HepG2 (cell line): ENCODE measurements around the gene MED12L. TPM values are rescaled to one million over a fixed set of nuclear protein-coding genes. Genes with fewer than 3 reads are reported as not detected.

Source experiments
- HMGA1 ChIP-seq: sonication (generic); formaldehyde crosslinking; conservative IDR thresholded peaks from 2 replicates; pipeline ENCODE4 v1.4.0; 2020; ENCODE audit warnings: missing genetic modification reagents
- HNRNPLL ChIP-seq: fragments of 200-400 bp; formaldehyde crosslinking; IDR thresholded peaks from 2 replicates; pipeline ENCODE4 v1.6.1; 2017; ENCODE audit warnings: mild to moderate bottlenecking, low read depth, low read length; ENCODE audit not compliant: poor library complexity, severe bottlenecking
- KDM6A ChIP-seq: IDR thresholded peaks from 2 replicates; pipeline ENCODE4 v1.6.1; 2016; ENCODE audit warnings: low read depth
- LCORL ChIP-seq, 2 experiments: fragments of 450-650 bp in 1 of 2; sonication (generic) in 1 of 2; formaldehyde crosslinking in 1 of 2; IDR thresholded peaks; 2 replicates each; pipeline versions ENCODE4 v1.5.0 to v1.6.1; 2017 to 2020; ENCODE audit warnings: antibody characterized with exemption in 1 of 2, missing genetic modification reagents in 1 of 2
- NFE2L2 ChIP-seq: fragments of 150-350 bp; IDR thresholded peaks from 2 replicates; pipeline ENCODE4 v1.6.1; 2014; ENCODE audit warnings: low read length
- NR2C2 ChIP-seq: sonication (generic); formaldehyde crosslinking; IDR thresholded peaks from 2 replicates; pipeline ENCODE4 v1.4.0; 2020; ENCODE audit warnings: missing genetic modification reagents, mild to moderate bottlenecking, moderate library complexity, borderline replicate concordance
- NR2F2 ChIP-seq: IDR thresholded peaks from 2 replicates; pipeline ENCODE4 v1.6.1; 2012; ENCODE audit warnings: low read depth, inconsistent platforms, borderline replicate concordance
- PCBP1 ChIP-seq: fragments of 200-400 bp; formaldehyde crosslinking; IDR thresholded peaks from 2 replicates; pipeline ENCODE4 v1.6.1; 2017; ENCODE audit warnings: mild to moderate bottlenecking, low read depth, low read length, borderline replicate concordance
- SNAPC2 ChIP-seq: sonication (generic); formaldehyde crosslinking; IDR thresholded peaks from 2 replicates; pipeline ENCODE4 v1.8.1; 2022; ENCODE audit warnings: mild to moderate bottlenecking, missing genetic modification reagents
- TGIF2 ChIP-seq: IDR thresholded peaks from 2 replicates; pipeline ENCODE4 v1.6.1; 2016; ENCODE audit warnings: control low read depth, missing compliant biosample characterization
- ZNF274 ChIP-seq: sonication (generic); formaldehyde crosslinking; IDR thresholded peaks from 2 replicates; pipeline ENCODE4 v1.5.1; 2020; ENCODE audit warnings: mild to moderate bottlenecking, missing genetic modification reagents
- ZNF367 ChIP-seq: sonication (generic); formaldehyde crosslinking; IDR thresholded peaks from 2 replicates; pipeline ENCODE4 v1.4.0; 2020; ENCODE audit warnings: missing genetic modification reagents, borderline replicate concordance
- ZNF713 ChIP-seq: sonication (generic); formaldehyde crosslinking; IDR thresholded peaks from 2 replicates; pipeline ENCODE4 v1.4.0; 2020; ENCODE audit warnings: mild to moderate bottlenecking, missing genetic modification reagents
- ZZZ3 ChIP-seq: sonication (generic); formaldehyde crosslinking; IDR thresholded peaks from 2 replicates; pipeline ENCODE4 v1.4.0; 2020; ENCODE audit warnings: missing genetic modification reagents, mild to moderate bottlenecking, borderline replicate concordance
- polyA plus RNA-seq, 8 experiments: library from polyadenylated mRNA; depleted of rRNA in 3 of 8; stranded (reverse) in 7 of 8; unstranded in 1 of 8; fragments of >200 nt; fragmentation: Illumina TruSeq in 4 of 8; extraction: Trizol in 4 of 8; gene quantifications; 2 replicates each; pipeline versions ENCODE4 v1.2.1 to v1.2.3, GENCODE V29; 2011 to 2016; ENCODE audit warnings: low read depth in 4 of 8, missing spikeins in 1 of 8, mixed read lengths in 1 of 8; ENCODE audit not compliant: insufficient read depth in 1 of 8
- total RNA-seq, 5 experiments: library from RNA; depleted of rRNA; stranded (reverse); fragments of >200 nt; fragmentation: Illumina TruSeq; extraction: Trizol; gene quantifications; 2 replicates each; pipeline ENCODE4 v1.2.3, GENCODE V29; 2016; ENCODE audit warnings: low read depth in 1 of 5
- TF ChIP-seq, protein P1 (sequence below): conservative IDR thresholded peaks from 2 replicates; pipeline ENCODE4 v1.6.1; 2018; ENCODE audit warnings: missing genetic modification reagents
- TF ChIP-seq, protein P2 (sequence below): sonication (generic); formaldehyde crosslinking; IDR thresholded peaks from 2 replicates; pipeline ENCODE4 v1.8.1; 2023; ENCODE audit warnings: mild to moderate bottlenecking, missing genetic modification reagents
- TF ChIP-seq, protein P3 (sequence below): sonication (generic); formaldehyde crosslinking; IDR thresholded peaks from 2 replicates; pipeline ENCODE4 v1.9.0; 2021; ENCODE audit warnings: missing genetic modification reagents, mild to moderate bottlenecking, borderline replicate concordance
- TF ChIP-seq, protein P4 (sequence below): sonication (generic); formaldehyde crosslinking; IDR thresholded peaks from 2 replicates; pipeline ENCODE4 v1.4.0; 2020; ENCODE audit warnings: mild to moderate bottlenecking, missing genetic modification reagents

The MED12L gene
- total and polyA plus RNA-seq, 2 of the 13 experiments (the other 11 are each of a cell fraction or from before 2014, with no cell fraction given) = 0.07 to 0.64 TPM

DNA sequence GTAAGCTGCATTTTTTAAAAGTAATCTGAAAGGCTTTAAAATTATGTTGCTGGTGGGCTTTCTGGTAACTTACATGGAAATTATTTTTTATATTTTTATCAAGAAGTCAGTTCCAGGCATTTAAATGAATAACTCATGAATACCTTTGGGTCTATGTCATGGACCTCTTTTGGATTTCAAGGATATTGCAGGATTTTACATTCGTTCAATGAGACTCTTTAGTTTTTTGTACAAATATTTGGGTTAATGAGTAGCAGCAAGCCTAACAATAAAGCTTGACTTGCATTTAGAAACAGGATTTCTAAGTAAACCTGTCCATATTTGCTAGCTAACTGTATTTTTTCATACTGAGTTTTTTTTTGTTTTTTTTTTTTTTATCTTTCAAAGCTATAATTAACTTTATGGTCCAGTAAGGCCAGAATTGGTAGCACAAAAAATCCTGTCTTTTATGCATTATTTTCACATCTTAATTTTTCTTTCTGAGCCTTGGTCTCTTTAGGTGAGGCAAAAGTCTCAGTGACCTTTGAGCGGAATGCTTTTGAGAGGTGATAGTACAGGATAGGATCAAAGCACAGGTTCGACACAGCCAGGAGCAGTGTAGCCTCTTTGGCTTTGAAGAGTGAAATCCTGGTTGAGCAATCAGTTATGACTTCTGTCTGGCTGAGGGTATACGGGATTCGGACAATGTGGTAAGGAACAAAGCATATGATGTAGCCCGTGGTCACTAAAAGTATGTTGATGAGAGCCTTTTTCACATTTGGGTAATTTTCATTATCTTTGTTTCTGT, 112.7 kb downstream of the MED12L start (continued):
- TF ChIP-seq PCBP1 (no peak), HNRNPLL (no peak), KDM6A (CRISPR knock-in tag) (peak; percentile 99), LCORL (IDR thresholded peaks at IDR 0.05) (no peak; the same call in 1 of the 2 replicates), LCORL (CRISPR knock-in tag; IDR thresholded peaks at IDR 0.05) (peak; percentile 93; the same call in 1 of the 2 replicates), ZNF713 (CRISPR knock-in tag) (no peak), NR2C2 (CRISPR knock-in tag) (peak; percentile 50; the same call in 1 of the 2 replicates), TGIF2 (CRISPR knock-in tag) (no peak), SNAPC2 (CRISPR knock-in tag) (0 out of 2 replicates have a peak, but pooled peaks have one; percentile 28), NR2F2 (peak; percentile 91), HMGA1 (CRISPR knock-in tag) (no peak), ZNF274 (CRISPR knock-in tag) (no peak), ZZZ3 (CRISPR knock-in tag) (no peak), NFE2L2 (no peak), ZNF367 (CRISPR knock-in tag) (no peak)
- TF ChIP-seq, protein P1, sequence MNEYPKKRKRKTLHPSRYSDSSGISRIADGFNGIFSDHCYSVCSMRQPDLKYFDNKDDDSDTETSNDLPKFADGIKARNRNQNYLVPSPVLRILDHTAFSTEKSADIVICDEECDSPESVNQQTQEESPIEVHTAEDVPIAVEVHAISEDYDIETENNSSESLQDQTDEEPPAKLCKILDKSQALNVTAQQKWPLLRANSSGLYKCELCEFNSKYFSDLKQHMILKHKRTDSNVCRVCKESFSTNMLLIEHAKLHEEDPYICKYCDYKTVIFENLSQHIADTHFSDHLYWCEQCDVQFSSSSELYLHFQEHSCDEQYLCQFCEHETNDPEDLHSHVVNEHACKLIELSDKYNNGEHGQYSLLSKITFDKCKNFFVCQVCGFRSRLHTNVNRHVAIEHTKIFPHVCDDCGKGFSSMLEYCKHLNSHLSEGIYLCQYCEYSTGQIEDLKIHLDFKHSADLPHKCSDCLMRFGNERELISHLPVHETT (CRISPR knock-in tag) = no peak
- TF ChIP-seq, protein P2, sequence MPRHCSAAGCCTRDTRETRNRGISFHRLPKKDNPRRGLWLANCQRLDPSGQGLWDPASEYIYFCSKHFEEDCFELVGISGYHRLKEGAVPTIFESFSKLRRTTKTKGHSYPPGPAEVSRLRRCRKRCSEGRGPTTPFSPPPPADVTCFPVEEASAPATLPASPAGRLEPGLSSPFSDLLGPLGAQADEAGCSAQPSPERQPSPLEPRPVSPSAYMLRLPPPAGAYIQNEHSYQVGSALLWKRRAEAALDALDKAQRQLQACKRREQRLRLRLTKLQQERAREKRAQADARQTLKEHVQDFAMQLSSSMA (CRISPR knock-in tag) = no peak
- TF ChIP-seq, protein P3, sequence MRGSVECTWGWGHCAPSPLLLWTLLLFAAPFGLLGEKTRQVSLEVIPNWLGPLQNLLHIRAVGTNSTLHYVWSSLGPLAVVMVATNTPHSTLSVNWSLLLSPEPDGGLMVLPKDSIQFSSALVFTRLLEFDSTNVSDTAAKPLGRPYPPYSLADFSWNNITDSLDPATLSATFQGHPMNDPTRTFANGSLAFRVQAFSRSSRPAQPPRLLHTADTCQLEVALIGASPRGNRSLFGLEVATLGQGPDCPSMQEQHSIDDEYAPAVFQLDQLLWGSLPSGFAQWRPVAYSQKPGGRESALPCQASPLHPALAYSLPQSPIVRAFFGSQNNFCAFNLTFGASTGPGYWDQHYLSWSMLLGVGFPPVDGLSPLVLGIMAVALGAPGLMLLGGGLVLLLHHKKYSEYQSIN = no peak
- TF ChIP-seq, protein P4, sequence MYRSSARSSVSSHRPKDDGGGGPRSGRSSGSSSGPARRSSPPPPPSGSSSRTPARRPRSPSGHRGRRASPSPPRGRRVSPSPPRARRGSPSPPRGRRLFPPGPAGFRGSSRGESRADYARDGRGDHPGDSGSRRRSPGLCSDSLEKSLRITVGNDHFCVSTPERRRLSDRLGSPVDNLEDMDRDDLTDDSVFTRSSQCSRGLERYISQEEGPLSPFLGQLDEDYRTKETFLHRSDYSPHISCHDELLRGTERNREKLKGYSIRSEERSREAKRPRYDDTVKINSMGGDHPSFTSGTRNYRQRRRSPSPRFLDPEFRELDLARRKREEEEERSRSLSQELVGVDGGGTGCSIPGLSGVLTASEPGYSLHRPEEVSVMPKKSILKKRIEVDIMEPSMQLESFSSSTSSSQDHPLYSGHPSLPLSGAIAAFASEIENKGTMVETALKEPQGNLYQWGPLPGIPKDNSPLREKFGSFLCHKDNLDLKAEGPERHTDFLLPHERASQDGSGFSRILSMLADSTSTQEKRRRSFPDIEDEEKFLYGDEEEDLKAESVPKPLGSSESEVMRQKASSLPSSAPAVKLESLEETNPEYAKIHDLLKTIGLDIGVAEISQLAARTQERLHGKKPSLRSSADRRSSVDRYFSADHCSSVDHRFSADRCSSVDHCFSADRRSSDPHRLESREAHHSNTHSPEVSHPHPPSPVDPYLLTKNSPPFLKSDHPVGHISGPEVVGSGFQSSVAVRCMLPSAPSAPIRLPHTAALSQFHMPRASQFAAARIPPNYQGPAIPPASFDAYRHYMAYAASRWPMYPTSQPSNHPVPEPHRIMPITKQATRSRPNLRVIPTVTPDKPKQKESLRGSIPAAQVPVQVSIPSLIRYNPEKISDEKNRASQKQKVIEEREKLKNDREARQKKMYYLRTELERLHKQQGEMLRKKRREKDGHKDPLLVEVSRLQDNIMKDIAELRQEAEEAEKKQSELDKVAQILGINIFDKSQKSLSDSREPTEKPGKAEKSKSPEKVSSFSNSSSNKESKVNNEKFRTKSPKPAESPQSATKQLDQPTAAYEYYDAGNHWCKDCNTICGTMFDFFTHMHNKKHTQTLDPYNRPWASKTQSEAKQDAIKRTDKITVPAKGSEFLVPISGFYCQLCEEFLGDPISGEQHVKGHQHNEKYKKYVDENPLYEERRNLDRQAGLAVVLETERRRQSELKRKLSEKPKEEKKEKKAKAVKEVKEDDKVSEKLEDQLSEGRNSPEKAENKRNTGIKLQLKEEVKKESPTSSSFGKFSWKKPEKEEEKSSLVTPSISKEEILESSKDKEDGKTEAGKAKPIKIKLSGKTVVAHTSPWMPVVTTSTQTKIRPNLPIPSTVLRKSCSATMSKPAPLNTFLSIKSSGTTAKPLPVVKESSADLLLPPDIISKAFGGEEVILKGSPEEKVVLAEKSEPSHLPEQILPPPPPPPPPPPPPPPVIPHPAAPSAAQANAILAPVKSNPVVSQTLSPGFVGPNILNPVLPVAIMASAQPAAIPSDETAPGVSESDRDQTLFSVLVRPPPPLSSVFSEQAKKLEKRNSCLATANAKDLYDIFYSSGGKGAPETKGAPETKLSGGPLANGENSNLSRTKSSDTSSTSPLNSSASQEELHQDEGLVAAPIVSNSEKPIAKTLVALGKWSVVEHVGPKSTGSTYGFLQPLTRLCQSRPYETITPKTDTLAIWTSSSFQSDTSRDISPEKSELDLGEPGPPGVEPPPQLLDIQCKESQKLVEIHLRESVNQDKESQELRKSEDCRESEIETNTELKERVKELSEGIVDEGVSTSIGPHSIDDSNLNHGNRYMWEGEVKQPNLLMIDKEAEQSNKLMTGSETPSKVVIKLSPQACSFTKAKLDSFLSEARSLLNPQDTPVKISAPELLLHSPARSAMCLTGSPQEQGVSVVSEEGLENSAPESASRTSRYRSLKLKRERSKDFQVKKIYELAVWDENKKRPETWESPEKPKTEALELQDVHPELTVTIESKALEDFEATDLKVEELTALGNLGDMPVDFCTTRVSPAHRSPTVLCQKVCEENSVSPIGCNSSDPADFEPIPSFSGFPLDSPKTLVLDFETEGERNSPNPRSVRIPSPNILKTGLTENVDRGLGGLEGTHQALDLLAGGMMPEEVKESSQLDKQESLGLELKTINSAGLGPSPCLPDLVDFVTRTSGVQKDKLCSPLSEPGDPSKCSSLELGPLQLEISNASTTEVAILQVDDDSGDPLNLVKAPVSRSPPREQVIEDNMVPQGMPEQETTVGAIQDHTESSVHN (CRISPR knock-in tag) = no peak
